ENCODE measurements around the gene ELFN1. TPM values are rescaled to one million over a fixed set of nuclear protein-coding genes. Genes with fewer than 3 reads are reported as not detected.

The ELFN1 gene
- total and polyA plus RNA-seq, 2 donors from 2014 or later = 3.5 to 3.8 TPM

- no peak for DNase-seq
- Histone ChIP-seq H3K9me3 (ENCODE audit: control insufficient read depth in 2 of 3, insufficient read depth in 1 of 3, low read length in 3 of 3) (peaks cover 0 to 23% (median 6%) of the 10 kb centered on the region in 3 donors), H3K4me3 (ENCODE audit: low read length in 3 of 3) (no peak overlapping the region), H3K9ac (ENCODE audit: low read length in 3 of 3) (no peak overlapping the region), H3K36me3 (ENCODE audit: control insufficient read depth in 2 of 3, insufficient read depth in 3 of 3, low read length in 3 of 3) (no peaks in the 10 kb centered on the region), H3K27me3 (ENCODE audit: control insufficient read depth, insufficient read depth, low read length) (no peaks in the 10 kb centered on the region), H3K4me1 (ENCODE audit: control insufficient read depth in 2 of 3, insufficient read depth in 2 of 3, low read depth in 1 of 3, low read length in 3 of 3) (no peaks in the 10 kb centered on the region), H3K27ac (ENCODE audit: low read depth in 2 of 2, low read length in 2 of 2) (no peak overlapping the region)
- TF ChIP-seq CTCF (IDR thresholded peaks at IDR 0.05; ENCODE audit: borderline replicate concordance, extremely low read depth, insufficient read depth) = no peak
- intact Hi-C loops (cut with DNase I) = no loop called here
- FAIRE-seq = no peak
Measured at GRCh38 chr7:1637155-1637554, 32.9 kb upstream of the ELFN1 start.

- TF ChIP-seq CTCF (IDR thresholded peaks at IDR 0.05; ENCODE audit: borderline replicate concordance, extremely low read depth, insufficient read depth) = no peak
- Histone ChIP-seq H3K4me1 (ENCODE audit: control insufficient read depth in 2 of 3, insufficient read depth in 2 of 3, low read depth in 1 of 3, low read length in 3 of 3) (no peaks in the 10 kb centered on the region), H3K9me3 (ENCODE audit: control insufficient read depth in 2 of 3, insufficient read depth in 1 of 3, low read length in 3 of 3) (peaks cover 0 to 23% (median 6%) of the 10 kb centered on the region in 3 donors), H3K9ac (ENCODE audit: low read length in 3 of 3) (no peak overlapping the region), H3K27me3 (ENCODE audit: control insufficient read depth, insufficient read depth, low read length) (no peaks in the 10 kb centered on the region), H3K36me3 (ENCODE audit: control insufficient read depth in 2 of 3, insufficient read depth in 3 of 3, low read length in 3 of 3) (no peaks in the 10 kb centered on the region), H3K4me3 (ENCODE audit: low read length in 3 of 3) (no peak overlapping the region), H3K27ac (ENCODE audit: low read depth in 2 of 2, low read length in 2 of 2) (no peak overlapping the region)
- intact Hi-C loops (cut with DNase I) = no loop called here
- FAIRE-seq (no peak), DNase-seq (peak; percentile 45 to 97 (median 95))
Measured at GRCh38 chr7:1638215-1638661, 31.8 kb upstream of the ELFN1 start.

- H3K9ac ChIP-seq (ENCODE audit: low read length in 3 of 3) = no peak overlapping the region
- no peaks in the 10 kb centered on the region for H3K27me3 ChIP-seq (ENCODE audit: control insufficient read depth, insufficient read depth, low read length)
- peak in 1 of 5 donors; percentile 41 for DNase-seq
- H3K36me3 ChIP-seq (ENCODE audit: control insufficient read depth in 2 of 3, insufficient read depth in 3 of 3, low read length in 3 of 3) = no peaks in the 10 kb centered on the region
- no peak for TF ChIP-seq CTCF (IDR thresholded peaks at IDR 0.05; ENCODE audit: borderline replicate concordance, extremely low read depth, insufficient read depth)
- no peak overlapping the region for H3K27ac ChIP-seq (ENCODE audit: low read depth in 2 of 2, low read length in 2 of 2)
- FAIRE-seq = no peak
- peaks cover 0 to 23% (median 6%) of the 10 kb centered on the region in 3 donors for H3K9me3 ChIP-seq (ENCODE audit: control insufficient read depth in 2 of 3, insufficient read depth in 1 of 3, low read length in 3 of 3)
- intact Hi-C loops (cut with DNase I) = no loop called here
- no peaks in the 10 kb centered on the region for H3K4me1 ChIP-seq (ENCODE audit: control insufficient read depth in 2 of 3, insufficient read depth in 2 of 3, low read depth in 1 of 3, low read length in 3 of 3)
- H3K4me3 ChIP-seq (ENCODE audit: low read length in 3 of 3) = no peak overlapping the region
Measured at GRCh38 chr7:1639071-1639470, 31.0 kb upstream of the ELFN1 start.

Measured in kidney (tissue), 14 donors.